ENCODE measurements around the gene CD63. TPM values are rescaled to one million over a fixed set of nuclear protein-coding genes. Genes with fewer than 3 reads are reported as not detected.

CD63 gene
- total RNA-seq, 1 donor from 2014 or later = 1,317 TPM

GRCh38 chr12:55727643-55728185, 1.1 kb downstream of the CD63 start:
- H3K36me3 Mint-ChIP-seq (ENCODE audit: low read depth) = peaks cover 27% of the 10 kb centered on the region
- H3K9me3 Mint-ChIP-seq (ENCODE audit: low read depth) = no peaks in the 10 kb centered on the region
- H3K27ac Mint-ChIP-seq (ENCODE audit: unreplicated experiment) = peak overlapping the region; percentile 94
- no peaks in the 10 kb centered on the region for H3K27me3 Mint-ChIP-seq (ENCODE audit: low read depth)
- peak overlapping the region; percentile 91 for H3K4me3 Mint-ChIP-seq (ENCODE audit: unreplicated experiment)
- H3K4me1 Mint-ChIP-seq (ENCODE audit: low read depth) = peaks cover 50% of the 10 kb centered on the region
- TF ChIP-seq CTCF (IDR thresholded peaks at IDR 0.05) = no peak
- DNase-seq (ENCODE audit: low spot score) = no peak

- no peak for DNase-seq (ENCODE audit: low spot score)
- Mint-ChIP-seq H3K4me3 (ENCODE audit: unreplicated experiment) (peak overlapping the region; percentile 91), H3K4me1 (ENCODE audit: low read depth) (peaks cover 50% of the 10 kb centered on the region), H3K9me3 (ENCODE audit: low read depth) (no peaks in the 10 kb centered on the region), H3K27ac (ENCODE audit: unreplicated experiment) (peak overlapping the region; percentile 94), H3K36me3 (ENCODE audit: low read depth) (peaks cover 27% of the 10 kb centered on the region), H3K27me3 (ENCODE audit: low read depth) (no peaks in the 10 kb centered on the region)
- no peak for TF ChIP-seq CTCF (IDR thresholded peaks at IDR 0.05)
Observed at GRCh38 chr12:55726971-55727370, 1.8 kb downstream of the CD63 start.

GRCh38 chr12:55725556-55725955, 3.3 kb downstream of the CD63 start:
- peaks cover 60% of the 10 kb centered on the region for H3K4me1 Mint-ChIP-seq (ENCODE audit: low read depth)
- H3K27me3 Mint-ChIP-seq (ENCODE audit: low read depth) = no peaks in the 10 kb centered on the region
- no peak for DNase-seq (ENCODE audit: low spot score)
- no peaks in the 10 kb centered on the region for H3K9me3 Mint-ChIP-seq (ENCODE audit: low read depth)
- peak overlapping the region; percentile 91 for H3K4me3 Mint-ChIP-seq (ENCODE audit: unreplicated experiment)
- peaks cover 27% of the 10 kb centered on the region for H3K36me3 Mint-ChIP-seq (ENCODE audit: low read depth)
- TF ChIP-seq CTCF (IDR thresholded peaks at IDR 0.05) = no peak
- peak overlapping the region; percentile 71 for H3K27ac Mint-ChIP-seq (ENCODE audit: unreplicated experiment)

GRCh38 chr12:55724940-55725309, 3.9 kb downstream of the CD63 start:
- H3K9me3 Mint-ChIP-seq (ENCODE audit: low read depth) = no peaks in the 10 kb centered on the region
- TF ChIP-seq CTCF (IDR thresholded peaks at IDR 0.05) = peak; percentile 16
- H3K27me3 Mint-ChIP-seq (ENCODE audit: low read depth) = no peaks in the 10 kb centered on the region
- no peak for DNase-seq (ENCODE audit: low spot score)
- H3K36me3 Mint-ChIP-seq (ENCODE audit: low read depth) = peaks cover 27% of the 10 kb centered on the region
- peak overlapping the region; percentile 24 for H3K27ac Mint-ChIP-seq (ENCODE audit: unreplicated experiment)
- no peak overlapping the region for H3K4me3 Mint-ChIP-seq (ENCODE audit: unreplicated experiment)
- peaks cover 60% of the 10 kb centered on the region for H3K4me1 Mint-ChIP-seq (ENCODE audit: low read depth)

- peak; percentile 72 for TF ChIP-seq CTCF (IDR thresholded peaks at IDR 0.05)
- peaks cover 27% of the 10 kb centered on the region for H3K36me3 Mint-ChIP-seq (ENCODE audit: low read depth)
- no peaks in the 10 kb centered on the region for H3K9me3 Mint-ChIP-seq (ENCODE audit: low read depth)
- no peak for DNase-seq (ENCODE audit: low spot score)
- H3K4me3 Mint-ChIP-seq (ENCODE audit: unreplicated experiment) = no peak overlapping the region
- peak overlapping the region; percentile 24 for H3K27ac Mint-ChIP-seq (ENCODE audit: unreplicated experiment)
- H3K27me3 Mint-ChIP-seq (ENCODE audit: low read depth) = no peaks in the 10 kb centered on the region
- H3K4me1 Mint-ChIP-seq (ENCODE audit: low read depth) = peaks cover 61% of the 10 kb centered on the region
Observed at GRCh38 chr12:55724226-55724939, 4.4 kb downstream of the CD63 start.
